GM12874 (cell line): ENCODE results near the gene KSR2.

Experiments
- CTCF ChIP-seq: IDR thresholded peaks from 2 replicates; pipeline ENCODE4 v1.5.1; 2011; ENCODE audit warnings: low read depth, mild to moderate bottlenecking, control low read depth, low read length, moderate library complexity; ENCODE audit not compliant: insufficient read depth

The KSR2 gene

GRCh38 chr12:117501076-117501869 is 467.5 kb downstream of the KSR2 start:
- TF ChIP-seq CTCF: no peak

DNA sequence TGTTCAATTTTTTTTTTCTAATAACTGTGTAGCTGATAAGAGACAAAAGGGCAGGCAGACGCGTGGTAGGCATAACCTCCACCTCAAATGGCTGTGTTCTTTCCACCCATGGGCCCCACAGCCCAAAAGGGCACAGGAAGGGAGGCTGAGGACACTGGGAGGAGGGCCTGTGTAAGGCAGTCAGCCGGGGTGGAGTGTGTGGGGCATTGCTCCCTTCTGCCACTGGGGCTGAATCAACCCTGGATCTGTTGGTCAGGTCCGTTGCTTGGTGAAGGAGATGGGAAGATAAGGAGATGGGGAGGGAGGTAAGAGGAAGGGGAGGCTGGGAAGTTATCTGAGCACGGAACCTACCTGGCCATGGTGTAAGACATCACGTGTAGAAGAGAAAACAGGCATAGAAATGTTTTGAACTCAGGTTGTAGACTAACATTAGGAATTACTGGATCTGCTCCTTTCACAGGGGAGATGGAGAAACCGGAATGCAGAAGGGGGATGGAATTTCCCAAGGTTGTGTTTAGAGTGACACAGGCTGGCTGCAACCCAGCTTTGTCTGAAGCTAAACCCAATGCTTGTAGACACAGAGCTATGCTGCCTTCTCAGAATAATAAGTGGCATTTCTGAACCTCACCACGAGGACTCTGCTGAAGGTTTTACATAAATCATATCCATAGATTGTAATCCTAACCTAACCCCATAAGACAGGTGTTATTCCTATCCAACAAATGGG is 468.9 kb downstream of the KSR2 start:
- no peak for TF ChIP-seq CTCF

DNA sequence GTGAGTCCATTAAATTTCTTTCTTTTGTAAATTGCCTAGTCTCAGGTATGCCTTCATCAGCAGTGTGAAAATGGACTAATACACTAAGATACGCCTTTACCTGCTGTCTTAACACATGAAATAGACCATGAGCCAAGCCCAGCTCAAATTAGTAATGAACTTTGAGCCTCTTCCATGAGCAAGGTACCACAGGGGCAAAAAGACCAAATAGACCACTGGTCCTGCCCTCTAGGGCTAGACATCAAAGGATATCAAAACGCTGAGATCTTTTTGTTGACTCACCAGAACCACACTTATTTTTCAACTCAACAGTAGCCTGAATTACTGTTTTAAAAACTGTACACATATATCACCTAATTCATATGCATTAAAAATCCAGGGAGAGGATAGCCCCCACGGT is 469.9 kb downstream of the KSR2 start:
- no peak for TF ChIP-seq CTCF

DNA sequence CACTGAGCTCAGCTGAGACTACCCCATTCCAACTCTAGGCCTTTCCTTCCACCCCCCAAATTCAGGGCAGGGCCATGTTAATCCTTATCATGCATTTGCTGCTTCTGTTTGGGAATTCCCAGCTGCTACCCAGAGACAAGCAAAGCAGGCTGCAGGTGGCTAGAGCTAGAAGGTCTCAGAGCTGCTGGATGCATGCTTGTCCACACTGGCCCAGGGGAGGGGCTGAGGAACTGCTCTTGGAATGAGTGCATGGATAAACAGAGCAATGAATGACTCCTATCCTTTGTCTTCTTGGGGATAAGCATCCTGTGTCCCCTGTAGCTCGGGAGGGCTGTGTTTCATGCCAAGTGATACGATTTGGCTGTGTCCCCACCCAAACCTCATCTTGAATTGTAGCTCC is 470.5 kb downstream of the KSR2 start:
- TF ChIP-seq CTCF: no peak

DNA sequence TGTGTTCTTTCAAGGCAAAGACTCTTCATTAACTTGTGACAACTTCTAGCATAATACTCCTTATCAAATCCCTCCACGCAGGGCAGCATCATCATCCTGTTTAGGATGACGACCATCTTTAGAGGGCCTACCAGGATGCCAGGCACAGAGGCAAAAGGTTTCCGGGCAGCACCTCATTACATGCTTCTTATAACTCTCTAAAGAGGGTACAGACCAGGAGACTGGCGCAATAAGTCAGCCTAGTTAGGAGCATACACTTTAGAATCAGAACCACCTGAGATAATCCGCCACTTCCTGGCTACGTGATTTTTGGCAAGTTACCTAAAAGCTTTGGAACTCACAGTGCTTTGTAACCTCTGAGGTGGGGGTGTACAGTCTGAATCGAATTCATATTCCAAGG is 471.4 kb downstream of the KSR2 start:
- TF ChIP-seq CTCF: no peak

GRCh38 chr12:117494833-117495655 is 473.7 kb downstream of the KSR2 start:
- no peak for TF ChIP-seq CTCF

DNA sequence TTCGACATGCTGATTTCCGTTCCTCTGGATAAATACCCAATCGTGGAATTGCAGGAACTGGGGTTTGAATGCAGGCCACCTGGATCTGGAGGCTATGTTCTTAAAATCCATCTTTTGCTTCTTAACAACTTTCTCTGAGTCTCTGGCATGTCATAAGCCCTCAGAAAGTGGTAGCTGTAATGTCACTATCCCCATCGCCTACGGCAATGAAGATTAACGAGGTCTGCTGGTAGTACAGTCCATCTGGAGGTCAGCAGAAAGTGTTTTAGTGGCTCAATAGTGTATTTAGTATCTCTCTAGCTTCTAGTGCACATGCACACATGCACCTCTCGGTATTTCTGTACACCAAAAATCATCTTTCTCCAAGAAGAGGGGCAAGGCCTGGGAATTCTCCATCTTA is 477.1 kb downstream of the KSR2 start:
- no peak for TF ChIP-seq CTCF
